Fibroblast of lung (primary cell): ENCODE results near the gene KLRF1. TPM values are rescaled to one million over a fixed set of nuclear protein-coding genes. Genes with fewer than 3 reads are reported as not detected.
A peak's percentile ranks its signal among the peaks of the same experiment; 100 is the strongest.

Experiments used
- DNase-seq, 2 donors: peaks; one replicate each; pipeline versions ENCODE4 v3.0.0 to v3.0.0-alpha.2; 2010; ENCODE audit warnings: low read depth in 2 of 2
- H2AFZ ChIP-seq: 2 replicates; pipeline ENCODE4 v1.5.1; 2012; ENCODE audit warnings: low read length, control low read depth, inconsistent platforms
- H3K27ac ChIP-seq: 2 replicates; pipeline ENCODE4 v1.5.1; 2011; ENCODE audit warnings: low read length, control low read depth; ENCODE audit not compliant: insufficient read depth
- H3K27me3 ChIP-seq: 2 replicates; pipeline ENCODE4 v1.5.1; 2011; ENCODE audit warnings: mild to moderate bottlenecking, low read length; ENCODE audit not compliant: control insufficient read depth, insufficient read depth
- H3K36me3 ChIP-seq: 2 replicates; pipeline ENCODE4 v1.5.1; 2011; ENCODE audit warnings: low read length; ENCODE audit not compliant: control insufficient read depth, insufficient read depth
- H3K4me1 ChIP-seq: 2 replicates; pipeline ENCODE4 v1.5.1; 2011; ENCODE audit warnings: low read length; ENCODE audit not compliant: control insufficient read depth, insufficient read depth; ENCODE audit errors: extremely low read depth
- H3K4me2 ChIP-seq: 2 replicates; pipeline ENCODE4 v1.5.1; 2011; ENCODE audit warnings: low read length, control low read depth; ENCODE audit not compliant: insufficient read depth; ENCODE audit errors: extremely low read depth
- H3K4me3 ChIP-seq, 4 experiments: fragments of 200-600 bp in 1 of 4; sonication (generic) in 1 of 4; replicated peaks in 1 of 4; 2 replicates each; pipeline ENCODE4 v1.5.1; 2011 to 2016; ENCODE audit warnings: low read length in 4 of 4, low read depth in 3 of 4, mild to moderate bottlenecking in 3 of 4, control low read depth in 2 of 4, inconsistent platforms in 1 of 4, mixed read lengths in 1 of 4; ENCODE audit not compliant: insufficient read depth in 1 of 4; ENCODE audit errors: control extremely low read depth in 1 of 4
- H3K79me2 ChIP-seq: 2 replicates; pipeline ENCODE4 v1.5.1; 2012; ENCODE audit warnings: mild to moderate bottlenecking, low read length, inconsistent platforms; ENCODE audit not compliant: control insufficient read depth, insufficient read depth
- H3K9ac ChIP-seq: 2 replicates; pipeline ENCODE4 v1.5.1; 2011; ENCODE audit warnings: mild to moderate bottlenecking, low read length, control low read depth; ENCODE audit not compliant: insufficient read depth
- H3K9me3 ChIP-seq: 2 replicates; pipeline ENCODE4 v1.5.1; 2012; ENCODE audit warnings: low read depth, low read length; ENCODE audit not compliant: control insufficient read depth, insufficient read depth
- H4K20me1 ChIP-seq: 2 replicates; pipeline ENCODE4 v1.5.1; 2011; ENCODE audit warnings: low read length; ENCODE audit not compliant: control insufficient read depth, insufficient read depth; ENCODE audit errors: extremely low read depth
- CTCF ChIP-seq, 2 donors: IDR thresholded peaks in 1 of 2; conservative IDR thresholded peaks in 1 of 2; 1 replicate in 1 of 2; 2 replicates in 1 of 2; pipeline ENCODE4 v1.5.1; 2011 to 2012; ENCODE audit warnings: low read length in 2 of 2, control low read depth in 1 of 2, inconsistent platforms in 1 of 2, low read depth in 1 of 2, mild to moderate bottlenecking in 1 of 2
- EZH2 ChIP-seq: IDR thresholded peaks from 2 replicates; pipeline ENCODE4 v1.5.1; 2012; ENCODE audit warnings: low read length, control low read depth, mild to moderate bottlenecking; ENCODE audit errors: missing control alignments
- polyA plus RNA-seq, 2 donors: library from polyadenylated mRNA; depleted of rRNA in 1 of 2; stranded (reverse) in 1 of 2; unstranded in 1 of 2; fragments of >200 nt; gene quantifications; 2 replicates each; pipeline ENCODE4 v1.2.1, GENCODE V29; 2011 to 2012; ENCODE audit warnings: missing spikeins in 1 of 2
- total RNA-seq: library from RNA; depleted of rRNA; stranded (reverse); fragments of >200 nt; gene quantifications from 2 replicates; pipeline ENCODE4 v1.2.1, GENCODE V29; 2014

KLRF1 gene
- total and polyA plus RNA-seq, 2 donors (not counting 1 experiment from before 2014, with no cell fraction given): 0.11 TPM; not detected in 1

DNA sequence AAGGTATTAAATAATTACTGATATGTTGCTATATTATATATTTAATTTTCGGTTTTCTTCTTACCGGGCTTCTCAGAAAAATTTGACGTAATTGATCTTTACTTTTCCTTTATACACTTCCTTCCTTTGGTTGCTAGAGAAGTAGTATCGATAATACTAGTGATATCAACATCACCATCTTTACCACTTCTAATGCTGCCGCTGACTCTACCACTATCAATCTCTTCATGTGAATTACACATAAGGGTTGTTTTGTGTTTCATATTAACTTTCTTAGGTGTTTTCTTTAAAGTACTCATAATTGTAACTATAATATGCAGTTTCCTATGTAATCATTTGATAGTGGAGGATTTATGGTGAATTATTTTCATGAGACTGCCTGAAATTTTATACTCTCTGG, 30.9 kb upstream of the KLRF1 start:
- TF ChIP-seq CTCF (conservative IDR thresholded peaks at IDR 0.05 in 1 of 2, IDR thresholded peaks at IDR 0.05 in 1 of 2; ENCODE audit: low read depth in 1 of 2, low read length in 2 of 2) (no peak), EZH2 (no peak)
- H3K79me2 ChIP-seq: no peaks in the 10 kb centered on the region
- no peak for DNase-seq
- H3K27me3 ChIP-seq: no peaks in the 10 kb centered on the region
- no peaks in the 10 kb centered on the region for H3K9me3 ChIP-seq
- no peak overlapping the region for H3K4me3 ChIP-seq
- H3K4me2 ChIP-seq: no peak overlapping the region
- H3K9ac ChIP-seq: no peak overlapping the region
- no peak overlapping the region for H3K27ac ChIP-seq
- H3K4me1 ChIP-seq: no peaks in the 10 kb centered on the region
- no peaks in the 10 kb centered on the region for H3K36me3 ChIP-seq
- no peak overlapping the region for H2AFZ ChIP-seq
- no peaks in the 10 kb centered on the region for H4K20me1 ChIP-seq

- Histone ChIP-seq H3K27ac (no peak overlapping the region), H4K20me1 (no peaks in the 10 kb centered on the region), H3K4me1 (no peaks in the 10 kb centered on the region), H3K27me3 (no peaks in the 10 kb centered on the region), H3K4me2 (no peak overlapping the region), H3K4me3 (no peak overlapping the region), H3K9me3 (no peaks in the 10 kb centered on the region), H2AFZ (peak overlapping the region; percentile 30), H3K36me3 (no peaks in the 10 kb centered on the region), H3K9ac (no peak overlapping the region), H3K79me2 (no peaks in the 10 kb centered on the region)
- TF ChIP-seq CTCF (conservative IDR thresholded peaks at IDR 0.05 in 1 of 2, IDR thresholded peaks at IDR 0.05 in 1 of 2; ENCODE audit: low read depth in 1 of 2, low read length in 2 of 2): no peak
- no peak for TF ChIP-seq EZH2
- DNase-seq: peak in 1 of 2 donors; percentile 7
These were observed 30.3 kb upstream of the KLRF1 start for GRCh38 chr12:9796971-9797370.

- Histone ChIP-seq H3K36me3 (no peaks in the 10 kb centered on the region), H3K9ac (no peak overlapping the region), H3K27me3 (no peaks in the 10 kb centered on the region), H3K9me3 (no peaks in the 10 kb centered on the region), H3K4me1 (no peaks in the 10 kb centered on the region), H3K4me2 (no peak overlapping the region), H4K20me1 (no peaks in the 10 kb centered on the region), H3K4me3 (no peak overlapping the region), H3K27ac (no peak overlapping the region), H3K79me2 (no peaks in the 10 kb centered on the region), H2AFZ (no peak overlapping the region)
- DNase-seq: peak; percentile 61 to 68
- TF ChIP-seq CTCF (conservative IDR thresholded peaks at IDR 0.05 in 1 of 2, IDR thresholded peaks at IDR 0.05 in 1 of 2; ENCODE audit: low read depth in 1 of 2, low read length in 2 of 2): peak; percentile 11 to 45
- no peak for TF ChIP-seq EZH2
These were observed 29.3 kb upstream of the KLRF1 start for GRCh38 chr12:9797722-9798619.
